GM10847 (cell line): ENCODE measurements around the gene PLEKHA1.

Experiments used
- POLR2A ChIP-seq: IDR thresholded peaks from 2 replicates; pipeline ENCODE4 v1.6.1; 2011; ENCODE audit not compliant: insufficient read length; ENCODE audit errors: extremely low read depth

The PLEKHA1 gene

GRCh38 chr10:122422266-122422989, 47.9 kb downstream of the PLEKHA1 start:
- no peak for TF ChIP-seq POLR2A

DNA sequence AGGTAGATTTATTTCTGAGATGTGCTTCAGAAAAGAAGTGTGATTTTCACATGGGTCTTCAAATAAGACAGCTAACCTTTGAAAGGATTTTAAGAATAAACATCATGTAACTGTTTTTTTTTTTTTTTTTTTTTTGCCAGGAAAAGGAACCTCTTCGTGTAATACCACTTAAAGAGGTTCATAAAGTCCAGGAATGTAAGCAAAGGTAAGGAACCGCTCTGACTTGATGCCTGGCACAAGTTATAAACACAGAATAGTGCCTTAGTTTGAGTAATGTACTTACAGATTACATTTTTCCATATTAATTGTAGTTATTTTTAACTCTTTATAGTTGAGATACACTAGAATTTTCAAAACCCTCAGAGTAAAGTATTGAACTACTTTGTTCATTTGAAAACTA, 49.6 kb downstream of the PLEKHA1 start:
- no peak for TF ChIP-seq POLR2A

GRCh38 chr10:122426829-122427228, 52.3 kb downstream of the PLEKHA1 start:
- TF ChIP-seq POLR2A, result no peak

DNA sequence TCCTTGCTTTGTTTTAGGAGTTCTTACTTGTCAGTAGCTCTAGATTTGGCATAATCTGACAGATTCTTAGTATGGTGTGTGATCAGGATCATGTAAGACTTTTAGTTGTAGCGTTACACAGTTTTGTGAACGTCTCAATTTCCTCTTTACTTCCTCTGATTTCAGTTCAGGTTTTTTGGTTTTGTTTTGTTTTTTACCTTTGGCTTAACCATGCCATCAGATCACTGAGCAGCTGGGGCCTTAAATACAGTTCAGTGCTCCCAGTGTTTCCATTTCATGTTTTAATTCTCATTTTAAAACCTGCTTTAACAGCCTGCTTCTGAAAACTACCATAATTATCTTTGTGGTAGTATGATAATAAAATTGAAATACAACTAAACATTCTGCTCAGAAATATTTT, 52.8 kb downstream of the PLEKHA1 start:
- no peak for TF ChIP-seq POLR2A

- no peak for TF ChIP-seq POLR2A
Measured at GRCh38 chr10:122435212-122435827, 60.8 kb downstream of the PLEKHA1 start.

- TF ChIP-seq POLR2A, result no peak
Measured at GRCh38 chr10:122441961-122442360, 67.5 kb downstream of the PLEKHA1 start.

DNA sequence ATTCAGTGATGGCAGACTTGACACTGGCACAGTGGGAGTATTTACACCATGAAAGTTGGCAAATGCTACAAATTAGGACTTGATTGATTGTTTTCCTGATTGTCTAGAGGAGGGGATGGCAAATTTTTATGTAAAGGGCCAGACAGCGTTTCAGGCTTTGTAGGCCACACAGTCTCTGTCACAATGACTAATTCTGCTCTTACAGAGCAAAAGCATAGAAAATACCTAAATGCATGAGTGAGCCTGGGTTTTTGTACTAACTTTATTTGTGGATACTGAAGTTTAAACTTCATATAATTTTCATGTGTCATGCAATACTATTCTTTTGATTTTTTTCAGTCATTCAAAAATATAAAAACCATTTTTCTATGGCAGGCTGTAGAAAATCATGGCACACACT, 71.0 kb downstream of the PLEKHA1 start:
- no peak for TF ChIP-seq POLR2A

DNA sequence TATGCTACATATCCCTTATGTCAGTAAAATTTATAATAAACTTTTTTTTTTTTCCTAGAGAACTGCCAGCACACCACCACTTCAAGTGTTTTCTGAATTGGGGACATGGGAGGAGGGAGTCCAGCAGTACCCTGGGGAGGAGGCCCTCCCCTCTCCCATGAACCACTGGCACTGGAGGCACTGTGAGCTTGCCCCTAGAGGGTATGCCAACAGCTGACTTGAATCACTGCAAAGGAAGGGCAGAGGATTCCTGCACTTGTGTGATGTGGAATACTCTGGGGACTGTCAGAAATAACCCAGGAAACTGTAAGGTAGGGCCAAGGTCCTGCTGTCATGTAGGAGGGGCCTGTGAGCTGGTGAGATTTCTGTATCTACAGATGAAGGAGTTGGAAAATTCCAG, 71.4 kb downstream of the PLEKHA1 start:
- no peak for TF ChIP-seq POLR2A

DNA sequence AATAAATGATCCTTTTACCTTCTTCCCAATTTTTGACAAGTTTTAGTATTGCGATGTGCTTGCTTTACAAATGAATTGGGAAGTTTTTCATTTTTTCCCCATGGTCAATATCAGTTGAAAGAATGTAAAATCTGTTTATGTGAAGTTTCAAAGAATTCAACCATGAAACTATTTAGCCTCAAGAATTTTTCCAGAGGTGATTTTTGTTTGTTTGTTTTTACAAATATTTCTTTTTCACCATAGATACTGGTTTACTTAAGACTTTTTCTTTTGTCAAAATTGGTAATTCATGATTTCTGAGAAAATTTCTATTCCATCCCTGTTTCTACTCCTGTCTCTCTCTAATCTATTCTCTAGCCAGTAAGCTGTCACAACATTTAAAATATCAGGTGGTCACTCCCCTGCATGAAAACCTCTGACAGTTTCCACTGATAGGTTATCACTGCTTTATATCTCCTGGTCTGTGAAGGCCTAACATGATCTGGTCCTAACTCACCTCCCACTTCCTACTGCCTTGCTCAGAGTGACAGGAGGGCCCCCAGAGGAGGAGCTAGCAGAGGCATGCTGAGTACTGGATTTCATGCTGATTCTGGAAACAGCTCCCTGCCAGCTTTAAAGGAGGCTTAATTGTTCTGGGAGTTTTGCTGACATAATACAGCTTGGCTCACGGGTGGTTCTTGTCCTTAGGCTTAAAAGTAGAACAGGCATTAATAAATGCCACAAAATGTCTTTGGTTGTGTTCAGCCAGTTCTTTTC, 72.3 kb downstream of the PLEKHA1 start:
- no peak for TF ChIP-seq POLR2A

GRCh38 chr10:122448600-122448999, 74.1 kb downstream of the PLEKHA1 start:
- no peak for TF ChIP-seq POLR2A

GRCh38 chr10:122449153-122449552, 74.6 kb downstream of the PLEKHA1 start:
- TF ChIP-seq POLR2A, result no peak

- TF ChIP-seq POLR2A, result no peak
Measured at GRCh38 chr10:122450353-122450990, 76.0 kb downstream of the PLEKHA1 start.

- no peak for TF ChIP-seq POLR2A
Measured at GRCh38 chr10:122454071-122454470, 79.6 kb downstream of the PLEKHA1 start.

GRCh38 chr10:122454603-122455080, 80.1 kb downstream of the PLEKHA1 start, which contains the start of gene ARMS2:
TSS of gene ARMS2 (plus strand) at chr10:122454653. CDS start at chr10:122454728, 75 bp downstream.
- TF ChIP-seq POLR2A, result no peak

GRCh38 chr10:122455376-122456079, 81.0 kb downstream of the PLEKHA1 start:
- no peak for TF ChIP-seq POLR2A
